ENCODE measurements around the gene NSMCE4A. TPM values are rescaled to one million over a fixed set of nuclear protein-coding genes. Genes with fewer than 3 reads are reported as not detected.

The NSMCE4A gene
- total and polyA plus RNA-seq, 2 donors (not counting 3 experiments of a cell fraction or from before 2014, with no cell fraction given), result 36.8 to 51.0 TPM

DNA sequence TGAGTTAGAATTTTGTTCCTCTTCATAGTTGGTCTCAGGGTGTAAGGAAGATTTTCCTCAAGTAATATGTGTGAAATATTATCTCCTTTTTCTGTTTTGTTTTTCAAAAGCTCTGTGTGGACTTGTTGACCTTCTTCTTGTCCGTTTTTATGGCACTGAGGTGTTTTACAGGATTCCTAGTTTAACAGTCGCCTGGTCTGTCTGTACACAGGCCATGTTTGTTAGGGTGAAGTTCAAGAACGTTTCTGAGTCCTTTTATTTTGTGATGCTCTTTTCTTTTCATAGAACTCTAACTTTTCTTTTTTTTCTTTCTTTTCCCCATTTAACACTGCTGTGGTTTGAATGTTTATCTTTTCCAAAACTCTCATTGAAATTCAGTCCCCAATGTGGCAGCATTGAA lies 32.4 kb upstream of the NSMCE4A start:
- FAIRE-seq (no peak), DNase-seq (ENCODE audit: low read depth, low spot score) (no peak)
- no peak overlapping the region for H3K27ac ChIP-seq (ENCODE audit: insufficient read depth, low read depth, low read length)
- no peaks in the 10 kb centered on the region for H3K79me2 ChIP-seq (ENCODE audit: control insufficient read depth, insufficient read depth, low read length)
- H3K36me3 ChIP-seq (ENCODE audit: control insufficient read depth in 2 of 2, extremely low read depth in 1 of 2, insufficient read depth in 2 of 2, low read length in 2 of 2), result no peaks in the 10 kb centered on the region
- POLR2A ChIA-PET, result no interaction called here
- dilution Hi-C loops (cut with MboI; ENCODE audit: extremely low pct_ligation_motif_present, low sequenced_read_pairs), result no loop called here
- H3K27me3 ChIP-seq (ENCODE audit: control insufficient read depth in 2 of 2, insufficient read depth in 2 of 2, low read length in 2 of 2), result no peaks in the 10 kb centered on the region
- H3K4me2 ChIP-seq (ENCODE audit: insufficient read depth, low read length), result no peak overlapping the region
- intact Hi-C loops (cut with micrococcal nuclease), result no loop called here
- H3K9ac ChIP-seq (replicated peaks; ENCODE audit: extremely low read depth, insufficient read depth, low read length), result no peak overlapping the region
- no peak overlapping the region for H2AFZ ChIP-seq (ENCODE audit: low read depth, low read length)
- BruUV-seq (replicated peaks), result no TSS peak
- H3K4me1 ChIP-seq (ENCODE audit: control insufficient read depth, extremely low read depth, insufficient read depth, low read length), result no peaks in the 10 kb centered on the region
- no peaks in the 10 kb centered on the region for H3K9me3 ChIP-seq (replicated peaks; ENCODE audit: control insufficient read depth, insufficient read depth, low read length)
- CTCF ChIA-PET, result no interaction called here
- no peaks in the 10 kb centered on the region for H4K20me1 ChIP-seq (replicated peaks; ENCODE audit: control insufficient read depth, extremely low read depth, insufficient read depth, low read length)
- no peaks in the 10 kb centered on the region for H3K9me1 ChIP-seq (replicated peaks; ENCODE audit: control insufficient read depth, extremely low read depth, insufficient read depth, low read length)
- TF ChIP-seq MYC (IDR thresholded peaks at IDR 0.05; ENCODE audit: low read depth, low read length), result no peak
- TF ChIP-seq GATA2 (IDR thresholded peaks at IDR 0.05; ENCODE audit: insufficient read depth, insufficient read length, low read depth, low read length), result no peak
- TF ChIP-seq, protein P1, sequence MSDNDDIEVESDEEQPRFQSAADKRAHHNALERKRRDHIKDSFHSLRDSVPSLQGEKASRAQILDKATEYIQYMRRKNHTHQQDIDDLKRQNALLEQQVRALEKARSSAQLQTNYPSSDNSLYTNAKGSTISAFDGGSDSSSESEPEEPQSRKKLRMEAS (IDR thresholded peaks at IDR 0.05; ENCODE audit: insufficient read depth, insufficient read length), result no peak
- TF ChIP-seq, protein P2, sequence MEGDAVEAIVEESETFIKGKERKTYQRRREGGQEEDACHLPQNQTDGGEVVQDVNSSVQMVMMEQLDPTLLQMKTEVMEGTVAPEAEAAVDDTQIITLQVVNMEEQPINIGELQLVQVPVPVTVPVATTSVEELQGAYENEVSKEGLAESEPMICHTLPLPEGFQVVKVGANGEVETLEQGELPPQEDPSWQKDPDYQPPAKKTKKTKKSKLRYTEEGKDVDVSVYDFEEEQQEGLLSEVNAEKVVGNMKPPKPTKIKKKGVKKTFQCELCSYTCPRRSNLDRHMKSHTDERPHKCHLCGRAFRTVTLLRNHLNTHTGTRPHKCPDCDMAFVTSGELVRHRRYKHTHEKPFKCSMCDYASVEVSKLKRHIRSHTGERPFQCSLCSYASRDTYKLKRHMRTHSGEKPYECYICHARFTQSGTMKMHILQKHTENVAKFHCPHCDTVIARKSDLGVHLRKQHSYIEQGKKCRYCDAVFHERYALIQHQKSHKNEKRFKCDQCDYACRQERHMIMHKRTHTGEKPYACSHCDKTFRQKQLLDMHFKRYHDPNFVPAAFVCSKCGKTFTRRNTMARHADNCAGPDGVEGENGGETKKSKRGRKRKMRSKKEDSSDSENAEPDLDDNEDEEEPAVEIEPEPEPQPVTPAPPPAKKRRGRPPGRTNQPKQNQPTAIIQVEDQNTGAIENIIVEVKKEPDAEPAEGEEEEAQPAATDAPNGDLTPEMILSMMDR (IDR thresholded peaks at IDR 0.05; ENCODE audit: extremely low read depth in 1 of 2, insufficient read depth in 1 of 2, low read depth in 1 of 2, low read length in 2 of 2), result no peak
- TF ChIP-seq POLR2A (IDR thresholded peaks at IDR 0.05; ENCODE audit: low read depth, low read length), result no peak
- TF ChIP-seq POLR2AphosphoS5 (IDR thresholded peaks at IDR 0.05; ENCODE audit: insufficient read depth, low read depth, low read length), result no peak
- no peak for TF ChIP-seq FOS (IDR thresholded peaks at IDR 0.05; ENCODE audit: borderline replicate concordance, insufficient read depth, low read length)
- TF ChIP-seq EZH2 (IDR thresholded peaks at IDR 0.05; ENCODE audit: borderline replicate concordance, low read depth, low read length, severe bottlenecking), result no peak
- TF ChIP-seq JUN (IDR thresholded peaks at IDR 0.05; ENCODE audit: borderline replicate concordance, insufficient read depth, insufficient read length, low read depth), result no peak
- H3K4me3 ChIP-seq (replicated peaks in 1 of 3; ENCODE audit: insufficient read depth in 1 of 3, low read depth in 1 of 3, low read length in 3 of 3), result no peak overlapping the region

Measured in endothelial cell of umbilical vein (primary cell).